ENCODE data around the gene TUBA1A. TPM values are rescaled to one million over a fixed set of nuclear protein-coding genes. Genes with fewer than 3 reads are reported as not detected.
"Not testable (repeated sequence)": the region's sequence is repeated elsewhere in the genome, so short reads cannot be mapped to it uniquely, and the experiment has no call there.

Gene TUBA1A
- 884 and 1,296 TPM in 2 replicates for total RNA-seq (2014; rRNA removed; shearing (Covaris generic))

DNA sequence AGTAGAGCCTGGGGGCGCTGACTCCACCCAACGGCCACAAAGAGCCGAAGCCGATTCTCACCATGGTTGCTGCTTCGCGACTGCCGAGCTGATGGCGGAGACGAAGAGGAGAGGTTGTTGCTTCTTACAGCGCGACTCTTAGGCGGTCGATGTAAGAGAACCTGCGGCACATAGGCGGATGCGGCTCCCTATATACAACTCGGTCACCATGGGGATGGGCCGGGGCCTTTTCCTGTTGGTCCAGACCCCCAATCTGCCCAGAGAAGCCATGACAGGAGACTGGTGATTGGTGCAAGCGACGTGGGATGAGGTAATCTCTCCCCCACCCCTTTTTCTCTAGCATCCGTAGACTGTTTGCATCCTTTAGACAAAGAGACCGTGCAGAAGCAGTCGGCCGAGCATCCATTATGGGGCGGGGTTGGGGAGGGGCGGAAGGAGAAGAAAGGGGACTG is at the start of gene TUBA1A:
TSS of gene TUBA1A (minus strand) at position 165 of the 452 bp plus-strand sequence. CDS start at position 64, 101 bp downstream.
- peak; percentile 99 for DNase-seq (ENCODE audit: low spot score)

DNA sequence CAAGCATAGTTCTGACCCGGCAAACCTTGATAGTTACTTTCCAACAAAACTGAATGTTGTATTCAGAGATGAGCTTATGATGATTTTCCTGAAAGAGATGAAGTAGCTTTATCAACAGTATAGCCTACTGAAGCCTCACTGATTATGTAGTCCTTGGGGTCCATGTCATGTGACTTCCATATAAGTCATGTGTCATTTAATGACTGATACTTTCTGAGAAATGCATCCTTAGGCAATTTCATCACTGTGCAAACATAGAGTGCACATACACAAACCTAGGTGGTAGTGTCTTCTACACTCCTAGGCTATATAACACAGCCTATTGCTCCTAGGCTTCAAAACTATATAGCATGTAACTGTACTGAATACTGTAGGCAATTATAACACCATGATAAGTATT is 47.5 kb upstream of the TUBA1A start:
- no peak for DNase-seq (ENCODE audit: low spot score)

DNA sequence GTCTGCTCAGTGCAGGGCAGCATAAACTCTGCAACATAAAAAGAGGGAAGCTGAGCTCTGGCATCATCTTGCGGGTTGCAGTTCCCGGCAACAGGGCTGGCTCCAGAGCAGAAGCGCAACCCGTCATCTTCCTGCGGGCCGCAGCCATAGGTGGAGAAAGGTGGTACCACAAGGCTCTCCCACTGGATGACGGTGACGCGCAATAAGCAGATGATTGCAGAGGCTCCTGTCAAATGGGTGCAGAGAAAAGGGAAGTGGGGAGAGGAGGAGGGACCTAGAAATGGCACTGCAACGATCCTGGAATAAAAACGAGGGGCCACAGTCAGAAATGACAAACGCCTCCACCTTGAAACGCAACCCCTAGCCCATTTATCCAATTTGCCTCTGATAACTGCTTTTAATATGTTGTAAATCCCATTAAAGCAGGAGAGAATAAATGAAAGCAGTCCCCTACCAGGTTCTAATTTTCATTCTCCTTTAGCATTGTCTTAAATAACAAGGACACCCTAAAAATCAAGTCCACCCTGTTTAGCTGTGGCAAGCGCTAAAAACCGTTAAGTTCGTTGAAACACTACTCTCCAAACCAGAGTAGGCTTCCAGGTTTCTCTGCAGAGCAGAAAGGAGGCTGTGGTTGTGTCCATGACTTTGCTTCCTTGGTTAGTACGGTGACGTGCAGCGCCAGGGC is 45.1 kb upstream of the TUBA1A start:
- DNase-seq (ENCODE audit: low spot score): no peak

DNA sequence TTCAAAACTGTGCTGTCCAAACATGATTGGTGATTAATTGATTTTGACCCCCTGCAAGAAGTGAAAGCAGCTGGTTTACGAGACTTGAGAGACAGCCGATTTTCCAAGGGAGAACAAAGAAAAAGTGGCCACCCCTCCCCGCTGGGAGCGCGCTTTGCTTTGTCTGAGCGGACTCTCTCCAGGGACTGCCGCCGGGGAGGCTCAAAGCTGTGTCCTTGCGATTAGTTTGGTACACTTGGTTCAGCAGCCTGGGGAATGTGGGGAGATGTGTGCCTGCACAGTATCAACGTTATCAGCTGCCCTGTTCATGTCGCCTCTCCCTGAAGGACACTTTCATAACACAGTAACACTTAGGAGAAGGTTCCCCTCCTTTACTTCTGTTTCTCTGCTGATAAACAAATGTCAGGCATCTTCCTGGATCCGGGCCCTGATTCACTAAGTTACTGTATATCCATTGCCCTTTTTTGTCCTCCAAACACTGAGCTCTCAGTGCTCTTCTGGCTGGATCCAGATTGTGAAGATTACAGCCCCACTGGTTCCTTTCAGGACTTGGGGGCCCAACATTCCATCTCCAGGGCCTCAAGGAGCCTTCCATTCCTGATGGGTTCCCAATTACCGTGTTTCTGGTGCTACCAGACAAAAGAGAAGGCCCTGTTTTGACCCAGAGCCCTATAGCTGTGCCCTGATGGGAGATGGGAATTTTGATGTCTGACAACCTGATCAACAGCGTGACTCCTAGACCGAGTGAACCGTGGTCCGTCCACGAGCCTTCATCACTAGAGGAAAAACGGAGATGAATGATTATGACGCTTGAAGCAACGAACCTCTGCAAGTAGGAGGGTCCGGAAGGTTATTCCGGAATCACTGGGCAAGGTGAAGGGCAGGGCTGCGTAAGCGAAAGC is 44.3 kb upstream of the TUBA1A start:
- peak; percentile 46 for DNase-seq (ENCODE audit: low spot score)

GRCh38 chr12:49231878-49232655 is 43.2 kb upstream of the TUBA1A start:
- no peak for DNase-seq (ENCODE audit: low spot score)

GRCh38 chr12:49230805-49231194 is 41.9 kb upstream of the TUBA1A start:
- DNase-seq (ENCODE audit: low spot score): no peak

DNA sequence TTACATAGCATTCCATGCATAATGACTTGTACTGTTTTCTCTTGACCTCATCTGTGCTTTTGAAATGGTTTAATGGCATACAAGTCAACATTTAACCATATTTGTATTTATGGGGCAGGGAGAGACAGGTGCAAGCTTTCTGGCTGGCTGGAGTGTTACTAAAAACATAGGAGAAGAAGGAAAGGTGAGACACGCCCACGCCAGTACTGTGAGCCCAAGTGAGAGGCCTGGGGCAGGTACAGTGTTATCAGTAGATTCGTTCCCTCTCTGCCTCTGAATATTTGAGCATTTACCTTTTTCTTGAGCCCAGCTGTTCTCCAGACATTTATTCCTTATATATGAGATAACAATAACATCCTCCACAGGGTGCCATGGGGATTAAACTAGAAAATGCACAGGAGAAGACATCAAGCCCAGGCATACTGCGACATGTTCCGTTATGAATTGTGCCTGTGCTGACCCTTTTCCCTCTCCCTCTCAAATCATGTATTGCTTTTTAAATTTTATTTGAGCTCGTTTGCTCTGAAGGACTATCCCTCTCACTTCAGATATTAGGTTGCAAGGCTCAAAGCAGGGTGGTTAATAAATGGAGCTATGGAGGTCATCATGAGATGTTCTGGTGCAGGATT is 41.4 kb upstream of the TUBA1A start:
- DNase-seq (ENCODE audit: low spot score): no peak

- no peak for DNase-seq (ENCODE audit: low spot score)
Observed at GRCh38 chr12:49228653-49229052, 39.8 kb upstream of the TUBA1A start.

- no peak for DNase-seq (ENCODE audit: low spot score)
Observed at GRCh38 chr12:49227713-49228112, 38.8 kb upstream of the TUBA1A start.

DNA sequence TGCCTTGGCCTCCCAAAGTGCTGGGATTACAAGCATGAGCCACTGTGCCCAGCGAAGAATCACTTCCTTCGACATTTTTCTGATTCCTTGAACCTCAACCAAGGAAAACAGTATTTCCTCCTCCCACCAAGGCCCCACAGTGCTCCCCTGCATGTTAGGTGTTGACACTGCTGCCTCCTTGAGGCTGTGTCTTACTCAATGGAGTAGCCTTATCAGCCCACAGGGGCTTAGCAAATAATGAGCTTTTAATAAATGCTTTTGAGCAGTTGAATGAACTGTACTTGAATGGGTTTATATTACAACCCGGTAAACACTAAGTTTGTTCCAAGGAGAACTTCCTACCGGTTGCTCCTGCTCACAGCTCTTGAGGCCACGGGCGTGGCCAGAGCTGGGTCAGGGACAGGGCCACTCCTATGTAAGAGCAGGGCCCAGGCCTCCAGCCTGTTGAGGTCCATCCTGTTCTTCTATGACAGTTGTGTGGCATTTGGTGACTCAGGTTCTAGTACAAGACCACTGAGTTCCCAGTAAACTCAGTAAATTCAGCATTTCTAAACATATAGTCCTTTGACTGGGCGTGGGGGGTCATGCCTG is 36.8 kb upstream of the TUBA1A start:
- no peak for DNase-seq (ENCODE audit: low spot score)

GRCh38 chr12:49223590-49224369 is 34.9 kb upstream of the TUBA1A start:
- DNase-seq (ENCODE audit: low spot score): no peak

GRCh38 chr12:49223122-49223521 is 34.2 kb upstream of the TUBA1A start:
- DNase-seq (ENCODE audit: low spot score): no peak

DNA sequence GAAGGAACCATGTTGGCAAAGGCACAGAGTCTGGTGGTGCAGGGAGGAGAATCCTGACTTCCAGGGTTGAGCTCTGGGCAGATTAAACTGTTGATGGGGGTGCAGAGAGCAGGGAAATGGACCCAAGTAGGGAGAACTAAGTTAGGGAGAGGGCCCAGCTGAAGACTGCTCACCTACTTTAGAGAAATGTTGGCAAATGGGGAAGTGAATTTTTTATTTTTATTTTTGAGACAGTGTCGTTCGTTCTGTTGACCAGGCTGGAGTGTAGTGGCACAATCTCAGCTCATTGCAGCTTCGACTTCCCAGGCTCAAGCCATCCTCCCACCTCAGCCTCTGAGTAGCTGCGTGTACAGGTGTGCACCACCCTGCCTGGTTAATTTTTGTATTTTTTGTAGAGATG is 32.1 kb upstream of the TUBA1A start:
- DNase-seq (ENCODE audit: low spot score): no peak

DNA sequence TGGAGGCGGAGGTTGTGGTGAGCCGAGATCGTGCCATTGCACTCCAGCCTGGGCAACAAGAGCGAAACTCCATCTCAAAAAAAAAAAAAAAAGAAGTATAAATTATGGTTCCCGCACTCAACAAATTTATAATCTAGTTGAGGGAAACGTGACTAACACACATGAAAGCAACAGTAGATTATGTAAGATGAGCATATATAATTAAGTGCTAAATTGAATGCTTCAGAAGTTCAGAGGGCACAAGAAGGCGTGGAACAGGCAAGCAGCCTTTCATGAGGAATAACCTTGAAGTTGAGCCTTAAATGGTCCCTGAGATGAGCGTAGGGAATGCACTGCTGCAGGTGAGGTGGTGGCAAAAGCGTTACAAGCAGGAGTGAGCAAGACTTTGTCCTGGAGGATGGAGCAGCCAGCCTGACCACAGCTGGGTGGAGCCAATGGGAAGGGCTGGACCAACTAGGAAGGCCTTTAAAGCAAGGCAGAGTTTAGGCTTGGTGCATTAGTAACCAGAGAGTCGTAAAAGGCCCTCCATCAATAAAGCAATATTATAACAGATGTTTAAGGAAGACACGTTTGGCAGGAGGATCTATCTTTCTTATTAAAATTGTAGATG is 30.6 kb upstream of the TUBA1A start:
- DNase-seq (ENCODE audit: low spot score): peak; percentile 5

GRCh38 chr12:49212572-49212971 is 23.7 kb upstream of the TUBA1A start:
- DNase-seq (ENCODE audit: low spot score): no peak

DNA sequence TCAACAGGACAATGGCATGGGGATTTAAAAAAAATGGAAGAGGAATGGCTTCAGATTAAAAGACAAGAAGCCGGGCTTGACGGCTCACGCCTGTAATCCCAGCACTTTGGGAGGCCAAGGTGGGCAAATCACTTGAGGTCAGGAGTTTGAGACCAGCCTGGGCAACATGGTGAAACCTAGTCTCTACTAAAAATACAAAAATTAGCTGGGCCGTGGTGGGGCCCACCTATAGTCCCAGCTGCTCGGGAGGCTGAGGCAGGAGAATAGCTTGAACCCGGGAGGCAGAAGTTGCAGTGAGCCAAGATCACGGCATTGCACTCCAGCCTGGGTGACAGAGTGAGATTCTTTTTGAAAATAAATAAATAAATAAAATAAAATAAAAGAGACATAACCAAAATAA is 21.8 kb upstream of the TUBA1A start:
- DNase-seq (ENCODE audit: low spot score): not testable (repeated sequence)

- DNase-seq (ENCODE audit: low spot score): no peak
Observed at GRCh38 chr12:49208676-49209075, 19.8 kb upstream of the TUBA1A start.

GRCh38 chr12:49208146-49208545 is 19.3 kb upstream of the TUBA1A start:
- no peak for DNase-seq (ENCODE audit: low spot score)

DNA sequence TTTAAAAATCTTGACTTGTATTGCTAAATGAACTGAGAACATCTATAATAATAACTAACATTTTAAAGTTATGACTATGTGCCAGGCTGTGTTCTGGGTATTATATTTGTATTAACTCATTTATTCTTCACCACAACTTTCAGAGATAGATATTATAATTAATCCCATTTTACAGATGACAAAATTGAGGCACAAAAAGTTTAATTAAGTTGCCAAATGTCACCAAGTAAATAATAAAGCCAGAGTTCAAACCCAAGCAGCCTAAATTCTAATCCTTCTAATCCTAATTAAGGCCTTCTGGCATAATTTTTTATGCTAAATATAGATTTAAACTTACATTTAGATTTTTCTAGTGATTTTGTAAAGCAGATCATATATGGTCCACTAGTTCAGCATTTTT is 17.5 kb upstream of the TUBA1A start:
- no peak for DNase-seq (ENCODE audit: low spot score)

Data from A172 (cell line).